ENCODE measurements around the gene ROR1.

Gene ROR1

GRCh38 chr1:63977466-63977865, 203.6 kb downstream of the ROR1 start:
- no peak for TF ChIP-seq TOX (CRISPR knock-in tag; IDR thresholded peaks at IDR 0.05; ENCODE audit: borderline replicate concordance)
- no peak for ATAC-seq

- no peak for TF ChIP-seq TCF4 (CRISPR knock-in tag; IDR thresholded peaks at IDR 0.05; ENCODE audit: borderline replicate concordance)
- no peak for TF ChIP-seq ZC3H10 (CRISPR knock-in tag; IDR thresholded peaks at IDR 0.05)
- TF ChIP-seq ZFP30 (CRISPR knock-in tag; IDR thresholded peaks at IDR 0.05), result no peak
- TF ChIP-seq ISL1 (CRISPR knock-in tag; IDR thresholded peaks at IDR 0.05), result no peak
- no peak for TF ChIP-seq SNAI2 (CRISPR knock-in tag; IDR thresholded peaks at IDR 0.05)
- no peak for TF ChIP-seq ZFP3 (CRISPR knock-in tag; IDR thresholded peaks at IDR 0.05)
- TF ChIP-seq ZNF565 (CRISPR knock-in tag; conservative IDR thresholded peaks at IDR 0.05; ENCODE audit: low read depth), result no peak
- no peak for TF ChIP-seq PPARA (CRISPR knock-in tag; IDR thresholded peaks at IDR 0.05; ENCODE audit: borderline replicate concordance)
Observed at GRCh38 chr1:63980740-63981407, 207.1 kb downstream of the ROR1 start.

GRCh38 chr1:63981408-63981773, 207.6 kb downstream of the ROR1 start:
- TF ChIP-seq, protein P1, sequence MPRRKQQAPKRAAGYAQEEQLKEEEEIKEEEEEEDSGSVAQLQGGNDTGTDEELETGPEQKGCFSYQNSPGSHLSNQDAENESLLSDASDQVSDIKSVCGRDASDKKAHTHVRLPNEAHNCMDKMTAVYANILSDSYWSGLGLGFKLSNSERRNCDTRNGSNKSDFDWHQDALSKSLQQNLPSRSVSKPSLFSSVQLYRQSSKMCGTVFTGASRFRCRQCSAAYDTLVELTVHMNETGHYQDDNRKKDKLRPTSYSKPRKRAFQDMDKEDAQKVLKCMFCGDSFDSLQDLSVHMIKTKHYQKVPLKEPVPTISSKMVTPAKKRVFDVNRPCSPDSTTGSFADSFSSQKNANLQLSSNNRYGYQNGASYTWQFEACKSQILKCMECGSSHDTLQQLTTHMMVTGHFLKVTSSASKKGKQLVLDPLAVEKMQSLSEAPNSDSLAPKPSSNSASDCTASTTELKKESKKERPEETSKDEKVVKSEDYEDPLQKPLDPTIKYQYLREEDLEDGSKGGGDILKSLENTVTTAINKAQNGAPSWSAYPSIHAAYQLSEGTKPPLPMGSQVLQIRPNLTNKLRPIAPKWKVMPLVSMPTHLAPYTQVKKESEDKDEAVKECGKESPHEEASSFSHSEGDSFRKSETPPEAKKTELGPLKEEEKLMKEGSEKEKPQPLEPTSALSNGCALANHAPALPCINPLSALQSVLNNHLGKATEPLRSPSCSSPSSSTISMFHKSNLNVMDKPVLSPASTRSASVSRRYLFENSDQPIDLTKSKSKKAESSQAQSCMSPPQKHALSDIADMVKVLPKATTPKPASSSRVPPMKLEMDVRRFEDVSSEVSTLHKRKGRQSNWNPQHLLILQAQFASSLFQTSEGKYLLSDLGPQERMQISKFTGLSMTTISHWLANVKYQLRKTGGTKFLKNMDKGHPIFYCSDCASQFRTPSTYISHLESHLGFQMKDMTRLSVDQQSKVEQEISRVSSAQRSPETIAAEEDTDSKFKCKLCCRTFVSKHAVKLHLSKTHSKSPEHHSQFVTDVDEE (CRISPR knock-in tag; IDR thresholded peaks at IDR 0.05), result no peak
- TF ChIP-seq TCF4 (CRISPR knock-in tag; IDR thresholded peaks at IDR 0.05; ENCODE audit: borderline replicate concordance) (no peak), OSR1 (CRISPR knock-in tag; IDR thresholded peaks at IDR 0.05) (no peak), ZNF565 (CRISPR knock-in tag; conservative IDR thresholded peaks at IDR 0.05; ENCODE audit: low read depth) (no peak), GLIS3 (CRISPR knock-in tag; IDR thresholded peaks at IDR 0.05) (no peak), TOX (CRISPR knock-in tag; IDR thresholded peaks at IDR 0.05; ENCODE audit: borderline replicate concordance) (no peak), SNAI2 (CRISPR knock-in tag; IDR thresholded peaks at IDR 0.05) (no peak), ZFP30 (CRISPR knock-in tag; IDR thresholded peaks at IDR 0.05) (no peak), PPARA (CRISPR knock-in tag; IDR thresholded peaks at IDR 0.05; ENCODE audit: borderline replicate concordance) (no peak), ESRRG (CRISPR knock-in tag; IDR thresholded peaks at IDR 0.05) (no peak), BACH2 (CRISPR knock-in tag; IDR thresholded peaks at IDR 0.05; ENCODE audit: borderline replicate concordance) (no peak), RARB (CRISPR knock-in tag; IDR thresholded peaks at IDR 0.05) (no peak), ARNTL (CRISPR knock-in tag; IDR thresholded peaks at IDR 0.05; ENCODE audit: borderline replicate concordance, low read depth) (no peak), ZNF70 (CRISPR knock-in tag; IDR thresholded peaks at IDR 0.05) (no peak), CSDC2 (CRISPR knock-in tag; IDR thresholded peaks at IDR 0.05) (no peak), ZNF8 (CRISPR knock-in tag; IDR thresholded peaks at IDR 0.05) (no peak), ZFP3 (CRISPR knock-in tag; IDR thresholded peaks at IDR 0.05) (no peak)
- TF ChIP-seq, protein P2, sequence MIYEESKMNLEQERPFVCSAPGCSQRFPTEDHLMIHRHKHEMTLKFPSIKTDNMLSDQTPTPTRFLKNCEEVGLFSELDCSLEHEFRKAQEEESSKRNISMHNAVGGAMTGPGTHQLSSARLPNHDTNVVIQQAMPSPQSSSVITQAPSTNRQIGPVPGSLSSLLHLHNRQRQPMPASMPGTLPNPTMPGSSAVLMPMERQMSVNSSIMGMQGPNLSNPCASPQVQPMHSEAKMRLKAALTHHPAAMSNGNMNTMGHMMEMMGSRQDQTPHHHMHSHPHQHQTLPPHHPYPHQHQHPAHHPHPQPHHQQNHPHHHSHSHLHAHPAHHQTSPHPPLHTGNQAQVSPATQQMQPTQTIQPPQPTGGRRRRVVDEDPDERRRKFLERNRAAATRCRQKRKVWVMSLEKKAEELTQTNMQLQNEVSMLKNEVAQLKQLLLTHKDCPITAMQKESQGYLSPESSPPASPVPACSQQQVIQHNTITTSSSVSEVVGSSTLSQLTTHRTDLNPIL (CRISPR knock-in tag; IDR thresholded peaks at IDR 0.05; ENCODE audit: low read depth), result no peak
- TF ChIP-seq, protein P3, sequence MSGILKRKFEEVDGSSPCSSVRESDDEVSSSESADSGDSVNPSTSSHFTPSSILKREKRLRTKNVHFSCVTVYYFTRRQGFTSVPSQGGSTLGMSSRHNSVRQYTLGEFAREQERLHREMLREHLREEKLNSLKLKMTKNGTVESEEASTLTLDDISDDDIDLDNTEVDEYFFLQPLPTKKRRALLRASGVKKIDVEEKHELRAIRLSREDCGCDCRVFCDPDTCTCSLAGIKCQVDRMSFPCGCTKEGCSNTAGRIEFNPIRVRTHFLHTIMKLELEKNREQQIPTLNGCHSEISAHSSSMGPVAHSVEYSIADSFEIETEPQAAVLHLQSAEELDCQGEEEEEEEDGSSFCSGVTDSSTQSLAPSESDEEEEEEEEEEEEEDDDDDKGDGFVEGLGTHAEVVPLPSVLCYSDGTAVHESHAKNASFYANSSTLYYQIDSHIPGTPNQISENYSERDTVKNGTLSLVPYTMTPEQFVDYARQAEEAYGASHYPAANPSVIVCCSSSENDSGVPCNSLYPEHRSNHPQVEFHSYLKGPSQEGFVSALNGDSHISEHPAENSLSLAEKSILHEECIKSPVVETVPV (CRISPR knock-in tag; IDR thresholded peaks at IDR 0.05), result no peak
- TF ChIP-seq, protein P4, sequence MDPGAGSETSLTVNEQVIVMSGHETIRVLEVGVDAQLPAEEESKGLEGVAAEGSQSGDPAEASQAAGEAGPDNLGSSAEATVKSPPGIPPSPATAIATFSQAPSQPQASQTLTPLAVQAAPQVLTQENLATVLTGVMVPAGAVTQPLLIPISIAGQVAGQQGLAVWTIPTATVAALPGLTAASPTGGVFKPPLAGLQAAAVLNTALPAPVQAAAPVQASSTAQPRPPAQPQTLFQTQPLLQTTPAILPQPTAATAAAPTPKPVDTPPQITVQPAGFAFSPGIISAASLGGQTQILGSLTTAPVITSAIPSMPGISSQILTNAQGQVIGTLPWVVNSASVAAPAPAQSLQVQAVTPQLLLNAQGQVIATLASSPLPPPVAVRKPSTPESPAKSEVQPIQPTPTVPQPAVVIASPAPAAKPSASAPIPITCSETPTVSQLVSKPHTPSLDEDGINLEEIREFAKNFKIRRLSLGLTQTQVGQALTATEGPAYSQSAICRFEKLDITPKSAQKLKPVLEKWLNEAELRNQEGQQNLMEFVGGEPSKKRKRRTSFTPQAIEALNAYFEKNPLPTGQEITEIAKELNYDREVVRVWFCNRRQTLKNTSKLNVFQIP (CRISPR knock-in tag; IDR thresholded peaks at IDR 0.05; ENCODE audit: borderline replicate concordance, low read depth), result no peak
- no peak for ATAC-seq

More at GRCh38 chr1:63980740-63981407, 207.1 kb downstream of the ROR1 start:
- ATAC-seq, result no peak

- TF ChIP-seq, protein P2 (CRISPR knock-in tag; IDR thresholded peaks at IDR 0.05; ENCODE audit: low read depth), result no peak
- TF ChIP-seq ISL1 (CRISPR knock-in tag; IDR thresholded peaks at IDR 0.05), result peak; percentile 28
- ATAC-seq, result no peak
Observed at GRCh38 chr1:63982201-63982600, 208.4 kb downstream of the ROR1 start.

Data from SK-N-SH treated with all-trans-retinoic acid at 6 μM for 48 hours (cell line).